Neural progenitor cell (in vitro differentiated cells): ENCODE data around the gene ABCC8. TPM values are rescaled to one million over a fixed set of nuclear protein-coding genes. Genes with fewer than 3 reads are reported as not detected.
A peak's percentile ranks its signal among the peaks of the same experiment; 100 is the strongest.

Experiments
- DNase-seq: peaks from one replicate; pipeline ENCODE4 v3.0.0-alpha.2; 2016; ENCODE audit warnings: low spot score
- H2AFZ ChIP-seq: fragments of 200-600 bp; sonication (generic); replicated peaks from 2 replicates; pipeline ENCODE4 v1.6.1; 2016; ENCODE audit warnings: antibody characterized with exemption
- H3F3A ChIP-seq: fragments of 200-600 bp; sonication (generic); 2 replicates; pipeline ENCODE4 v1.6.1; 2016; ENCODE audit warnings: antibody characterized with exemption, low read depth
- H3K27ac ChIP-seq: fragments of 200-600 bp; sonication (generic); 2 replicates; pipeline ENCODE4 v1.5.1; 2016; ENCODE audit warnings: mild to moderate bottlenecking
- H3K27me3 ChIP-seq: fragments of 200-600 bp; sonication (generic); 2 replicates; pipeline ENCODE4 v1.6.1; 2016; ENCODE audit warnings: mild to moderate bottlenecking, moderate library complexity
- H3K36me3 ChIP-seq: fragments of 200-600 bp; sonication (generic); 2 replicates; pipeline ENCODE4 v1.5.1; 2016
- H3K4me1 ChIP-seq: fragments of 200-600 bp; sonication (generic); 2 replicates; pipeline ENCODE4 v1.6.1; 2016; ENCODE audit warnings: mixed run types
- H3K4me2 ChIP-seq: fragments of 200-600 bp; sonication (generic); 2 replicates; pipeline ENCODE4 v1.6.1; 2016
- H3K4me3 ChIP-seq: fragments of 200-600 bp; sonication (generic); 2 replicates; pipeline ENCODE4 v1.5.1; 2016
- H3K79me2 ChIP-seq: fragments of 200-600 bp; sonication (generic); 2 replicates; pipeline ENCODE4 v1.6.1; 2016; ENCODE audit warnings: low read depth
- H3K9ac ChIP-seq: fragments of 200-600 bp; sonication (generic); 2 replicates; pipeline ENCODE4 v1.6.1; 2016
- H3K9me3 ChIP-seq: fragments of 200-600 bp; sonication (generic); 2 replicates; pipeline ENCODE4 v1.5.1; 2016; ENCODE audit warnings: low read depth
- H4K20me1 ChIP-seq: fragments of 200-600 bp; sonication (generic); 2 replicates; pipeline ENCODE4 v1.6.1; 2016; ENCODE audit warnings: low read depth
- H3K27ac Mint-ChIP-seq: 3 replicates; pipeline ENCODE4 v1.8.0; 2021; ENCODE audit warnings: mixed read lengths
- H3K27me3 Mint-ChIP-seq: 2 replicates; pipeline ENCODE4 v1.8.0; 2022; ENCODE audit warnings: low read depth, mild to moderate bottlenecking, inconsistent platforms, moderate library complexity, mixed read lengths; ENCODE audit not compliant: insufficient read depth
- H3K36me3 Mint-ChIP-seq: 3 replicates; pipeline ENCODE4 v1.8.0; 2021; ENCODE audit warnings: mixed read lengths
- H3K4me1 Mint-ChIP-seq: 3 replicates; pipeline ENCODE4 v1.8.0; 2021; ENCODE audit warnings: mixed read lengths
- H3K4me3 Mint-ChIP-seq: 3 replicates; pipeline ENCODE4 v1.8.0; 2021; ENCODE audit warnings: mild to moderate bottlenecking, moderate library complexity, mixed read lengths
- H3K9me3 Mint-ChIP-seq: 3 replicates; pipeline ENCODE4 v1.8.0; 2020; ENCODE audit warnings: mixed read lengths
- EZH2 ChIP-seq: fragments of 200-600 bp; sonication (generic); IDR thresholded peaks from 2 replicates; pipeline ENCODE4 v1.6.1; 2017; ENCODE audit warnings: antibody characterized with exemption, mild to moderate bottlenecking, moderate library complexity
- EZH2phosphoT487 ChIP-seq: fragments of 200-600 bp; sonication (generic); IDR thresholded peaks from 2 replicates; pipeline ENCODE4 v1.6.1; 2017; ENCODE audit warnings: antibody characterized with exemption
- total RNA-seq: library from RNA; depleted of rRNA; stranded (reverse); fragments of >200 nt; gene quantifications from 2 replicates; pipeline ENCODE4 v1.2.3, GENCODE V29; 2015; ENCODE audit warnings: low replicate concordance
- TF ChIP-seq, protein P1 (sequence below): fragments of 200-600 bp; sonication (generic); IDR thresholded peaks from 2 replicates; pipeline ENCODE4 v1.5.1; 2017; ENCODE audit warnings: antibody characterized with exemption, mild to moderate bottlenecking

ABCC8 gene
- total RNA-seq, 1 donor from 2014 or later, result 0.32 TPM

DNA sequence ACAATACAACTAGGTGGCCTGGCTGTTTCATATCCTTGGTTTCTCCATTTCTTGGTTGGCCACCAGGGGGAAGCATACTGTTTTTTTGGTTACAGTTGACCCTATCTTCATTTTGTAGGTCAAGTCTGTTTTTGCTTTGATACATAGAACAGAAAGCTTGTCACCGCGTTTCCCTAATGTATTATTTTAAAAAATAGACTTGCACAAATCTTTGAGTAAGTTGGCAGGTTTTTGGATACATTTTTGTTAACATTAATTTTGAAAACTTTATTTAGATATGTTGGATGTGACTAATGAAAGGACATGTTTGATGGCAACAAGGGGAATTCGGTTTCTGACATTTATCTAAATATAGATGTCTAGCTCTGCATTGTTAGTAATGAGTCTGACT is 122.0 kb downstream of the ABCC8 start:
- H3K36me3 ChIP-seq, result no peaks in the 10 kb centered on the region
- H3K27me3 ChIP-seq, result peaks cover 53% of the 10 kb centered on the region
- no peak overlapping the region for H2AFZ ChIP-seq
- no peaks in the 10 kb centered on the region for H3K79me2 ChIP-seq
- peaks cover 20% of the 10 kb centered on the region for H3K4me1 ChIP-seq
- H3K4me3 ChIP-seq, result no peak overlapping the region
- peak overlapping the region; percentile 92 for H3K4me3 Mint-ChIP-seq
- H3K36me3 Mint-ChIP-seq, result peaks cover 26% of the 10 kb centered on the region
- TF ChIP-seq, protein P1, sequence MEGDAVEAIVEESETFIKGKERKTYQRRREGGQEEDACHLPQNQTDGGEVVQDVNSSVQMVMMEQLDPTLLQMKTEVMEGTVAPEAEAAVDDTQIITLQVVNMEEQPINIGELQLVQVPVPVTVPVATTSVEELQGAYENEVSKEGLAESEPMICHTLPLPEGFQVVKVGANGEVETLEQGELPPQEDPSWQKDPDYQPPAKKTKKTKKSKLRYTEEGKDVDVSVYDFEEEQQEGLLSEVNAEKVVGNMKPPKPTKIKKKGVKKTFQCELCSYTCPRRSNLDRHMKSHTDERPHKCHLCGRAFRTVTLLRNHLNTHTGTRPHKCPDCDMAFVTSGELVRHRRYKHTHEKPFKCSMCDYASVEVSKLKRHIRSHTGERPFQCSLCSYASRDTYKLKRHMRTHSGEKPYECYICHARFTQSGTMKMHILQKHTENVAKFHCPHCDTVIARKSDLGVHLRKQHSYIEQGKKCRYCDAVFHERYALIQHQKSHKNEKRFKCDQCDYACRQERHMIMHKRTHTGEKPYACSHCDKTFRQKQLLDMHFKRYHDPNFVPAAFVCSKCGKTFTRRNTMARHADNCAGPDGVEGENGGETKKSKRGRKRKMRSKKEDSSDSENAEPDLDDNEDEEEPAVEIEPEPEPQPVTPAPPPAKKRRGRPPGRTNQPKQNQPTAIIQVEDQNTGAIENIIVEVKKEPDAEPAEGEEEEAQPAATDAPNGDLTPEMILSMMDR, result peak; percentile 73
- TF ChIP-seq EZH2phosphoT487, result no peak
- TF ChIP-seq EZH2, result no peak
- H4K20me1 ChIP-seq, result peaks cover 14% of the 10 kb centered on the region
- H3K27ac ChIP-seq, result no peak overlapping the region
- H3K9me3 Mint-ChIP-seq, result peaks cover 19% of the 10 kb centered on the region
- DNase-seq, result peak; percentile 71
- peaks cover 22% of the 10 kb centered on the region for H3K27me3 Mint-ChIP-seq
- no peak overlapping the region for H3K9ac ChIP-seq
- peaks cover 26% of the 10 kb centered on the region for H3K4me1 Mint-ChIP-seq
- peaks cover 33% of the 10 kb centered on the region for H3F3A ChIP-seq
- H3K4me2 ChIP-seq, result no peak overlapping the region
- no peaks in the 10 kb centered on the region for H3K9me3 ChIP-seq
- H3K27ac Mint-ChIP-seq, result no peak overlapping the region

DNA sequence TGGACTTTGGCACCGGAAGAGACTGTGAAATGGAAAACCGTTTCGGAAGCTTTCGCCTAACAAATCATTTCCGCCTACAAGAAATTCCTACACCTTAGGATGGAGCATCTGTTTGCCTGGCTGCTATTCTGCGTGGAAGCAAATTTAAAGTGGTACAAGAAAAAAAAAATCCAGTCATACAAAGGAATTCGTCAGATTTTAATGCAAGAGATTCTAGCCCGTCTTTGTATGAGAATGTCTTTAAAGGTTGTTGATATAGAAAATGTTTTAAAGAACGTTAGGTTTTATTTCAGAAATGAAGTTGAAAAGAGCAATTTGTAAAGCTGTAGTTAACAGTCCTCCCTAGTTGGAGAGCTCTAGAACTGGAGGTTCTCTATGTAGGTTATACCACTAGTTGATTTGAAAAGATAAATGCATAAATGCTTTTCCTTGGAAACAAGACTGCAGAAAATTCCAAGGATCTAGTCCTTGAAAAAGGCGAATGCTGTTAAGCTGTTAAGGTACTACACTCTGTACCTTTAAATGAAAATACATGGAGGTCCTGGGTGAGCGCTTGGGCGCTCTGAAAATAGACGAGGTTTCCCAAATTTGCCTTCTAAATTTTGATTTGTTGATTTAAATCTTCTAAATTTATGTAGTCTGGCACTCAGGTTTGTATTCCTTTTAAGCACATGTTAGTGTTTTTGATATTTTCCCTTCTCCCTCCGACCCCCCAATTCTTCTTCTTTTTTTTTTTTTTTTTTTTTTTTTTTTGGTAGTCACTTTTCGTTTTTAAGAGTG is 122.6 kb downstream of the ABCC8 start:
- no peak for DNase-seq
- Mint-ChIP-seq H3K4me3 (peak overlapping the region; percentile 92), H3K36me3 (peaks cover 22% of the 10 kb centered on the region), H3K27ac (no peak overlapping the region), H3K4me1 (peaks cover 26% of the 10 kb centered on the region), H3K27me3 (peaks cover 22% of the 10 kb centered on the region), H3K9me3 (peaks cover 16% of the 10 kb centered on the region)
- peaks cover 20% of the 10 kb centered on the region for H3K4me1 ChIP-seq
- H3K27me3 ChIP-seq, result peaks cover 59% of the 10 kb centered on the region
- no peaks in the 10 kb centered on the region for H3K79me2 ChIP-seq
- peak overlapping the region; percentile 57 for H3K4me3 ChIP-seq
- TF ChIP-seq EZH2, result no peak
- no peak for TF ChIP-seq EZH2phosphoT487
- TF ChIP-seq, protein P1, result no peak
- H4K20me1 ChIP-seq, result peaks cover 14% of the 10 kb centered on the region
- peaks cover 33% of the 10 kb centered on the region for H3F3A ChIP-seq
- peak overlapping the region; percentile 58 for H2AFZ ChIP-seq
- no peaks in the 10 kb centered on the region for H3K9me3 ChIP-seq
- H3K36me3 ChIP-seq, result no peaks in the 10 kb centered on the region
- H3K27ac ChIP-seq, result no peak overlapping the region
- peak overlapping the region; percentile 90 for H3K4me2 ChIP-seq
- H3K9ac ChIP-seq, result no peak overlapping the region

DNA sequence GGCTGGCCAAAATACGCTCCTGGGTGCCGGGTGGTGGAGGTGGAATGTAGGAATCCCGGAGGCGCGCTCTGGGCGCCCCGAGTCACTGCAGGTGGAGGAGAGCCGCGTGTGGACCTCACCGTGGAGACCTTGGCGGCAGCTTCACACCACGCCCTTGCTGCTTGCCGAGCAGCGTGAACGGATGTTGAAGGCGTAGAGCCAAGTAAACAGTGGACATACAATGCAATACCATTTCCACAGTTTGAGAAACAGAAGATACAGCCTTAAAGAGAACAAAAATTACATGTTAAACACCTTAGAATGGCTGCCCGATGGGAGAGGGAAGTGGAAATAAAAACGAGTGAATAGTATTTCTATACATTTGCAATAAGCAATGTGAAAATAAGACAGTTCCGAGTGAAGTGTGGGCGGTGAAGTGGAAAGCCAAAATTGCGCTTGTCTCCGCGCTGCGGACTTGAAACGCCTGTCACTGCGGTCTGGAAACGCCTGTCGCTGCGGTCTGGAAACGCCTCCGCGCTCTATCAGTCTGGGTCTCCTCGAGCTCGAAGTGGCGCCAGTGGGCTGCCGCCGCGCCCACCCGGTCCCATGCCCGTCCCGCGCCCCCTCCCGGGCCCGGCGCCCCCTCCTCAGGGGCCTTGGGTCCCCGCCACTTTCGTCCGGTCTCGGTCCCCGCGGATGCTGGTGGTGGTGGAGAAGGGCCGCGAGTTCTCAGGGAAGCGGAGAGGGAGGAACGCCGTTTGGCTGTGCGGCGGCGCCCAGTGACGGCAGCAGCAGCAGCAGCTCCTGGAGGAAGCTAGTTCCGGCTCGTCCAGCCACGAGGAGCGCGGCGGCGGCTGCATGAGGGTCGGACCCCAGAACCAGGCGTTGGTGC is 123.5 kb downstream of the ABCC8 start:
- Histone ChIP-seq H3K27ac (no peak overlapping the region), H3K27me3 (peaks cover 60% of the 10 kb centered on the region), H3K4me2 (peak overlapping the region; percentile 90), H3K4me1 (peaks cover 20% of the 10 kb centered on the region), H4K20me1 (peaks cover 14% of the 10 kb centered on the region), H3F3A (peaks cover 33% of the 10 kb centered on the region), H3K9ac (no peak overlapping the region), H3K9me3 (no peaks in the 10 kb centered on the region), H3K36me3 (no peaks in the 10 kb centered on the region), H2AFZ (peak overlapping the region; percentile 58), H3K4me3 (peak overlapping the region; percentile 57), H3K79me2 (no peaks in the 10 kb centered on the region)
- peak; percentile 84 for DNase-seq
- TF ChIP-seq, protein P1, result no peak
- TF ChIP-seq EZH2phosphoT487 (peak; percentile 85), EZH2 (peak; percentile 69)
- Mint-ChIP-seq H3K4me3 (peak overlapping the region; percentile 92), H3K27me3 (peaks cover 22% of the 10 kb centered on the region), H3K27ac (peak overlapping the region; percentile 1), H3K4me1 (peaks cover 26% of the 10 kb centered on the region), H3K9me3 (peaks cover 14% of the 10 kb centered on the region), H3K36me3 (peaks cover 17% of the 10 kb centered on the region)
